Panc1 (cell line): ENCODE measurements around the gene TBPL2. TPM values are rescaled to one million over a fixed set of nuclear protein-coding genes. Genes with fewer than 3 reads are reported as not detected.

Experiments
- ATAC-seq: fragments of 200-7000 bp; cut with Tn5 transposase; 2 replicates; pipeline ENCODE4 v1.9.1; 2020; ENCODE audit warnings: mild to moderate bottlenecking, moderate library complexity
- BruUV-seq: library from RNA; stranded (reverse); fragments of 400-500 nt; replicated peaks from 2 replicates; lab custom pipeline; 2021; lab: Mats Ljungman, UMichigan
- CTCF ChIA-PET: fragments of 300-600 bp; sonication (Branson Sonifier 250); formaldehyde crosslinking; loops from one replicate; lab custom pipeline; 2022; ENCODE audit warnings: antibody characterized with exemption; lab: Charles Lee
- POLR2A ChIA-PET: fragments of 300-600 bp; sonication (Branson Sonifier 250); formaldehyde crosslinking; loops from one replicate; lab custom pipeline; 2022; ENCODE audit warnings: antibody characterized with exemption; lab: Charles Lee
- DNase-seq: peaks from one replicate; pipeline ENCODE4 v3.0.0-alpha.2; 2010; ENCODE audit warnings: low read depth, low spot score
- H3K27ac ChIP-seq: 2 replicates; pipeline ENCODE4 v1.5.1; 2011; ENCODE audit warnings: mild to moderate bottlenecking, low read length, inconsistent platforms
- H3K27me3 ChIP-seq: fragments of 200-500 bp; sonication (Bioruptor generic); 2 replicates; pipeline ENCODE4 v1.6.0; 2014; ENCODE audit warnings: low read length, inconsistent platforms; ENCODE audit not compliant: control insufficient read depth, insufficient read depth
- H3K36me3 ChIP-seq: fragments of 200-500 bp; sonication (Bioruptor generic); 2 replicates; pipeline ENCODE4 v1.5.1; 2014; ENCODE audit warnings: inconsistent platforms, mild to moderate bottlenecking, low read length, moderate library complexity; ENCODE audit not compliant: control insufficient read depth, insufficient read depth
- H3K4me1 ChIP-seq: 2 replicates; pipeline ENCODE4 v1.5.1; 2011; ENCODE audit warnings: inconsistent platforms, mild to moderate bottlenecking, low read length, moderate library complexity; ENCODE audit not compliant: control insufficient read depth, insufficient read depth
- H3K4me3 ChIP-seq, 2 experiments: 2 replicates each; pipeline ENCODE4 v1.5.1; 2011 to 2012; ENCODE audit warnings: low read depth in 2 of 2, low read length in 2 of 2, mild to moderate bottlenecking in 2 of 2, inconsistent platforms in 1 of 2, moderate library complexity in 1 of 2
- H3K9me3 ChIP-seq: fragments of 200-500 bp; sonication (Bioruptor generic); 2 replicates; pipeline ENCODE4 v1.5.1; 2014; ENCODE audit warnings: low read depth, mild to moderate bottlenecking, inconsistent platforms, low read length, moderate library complexity; ENCODE audit not compliant: control insufficient read depth, insufficient read depth
- CTCF ChIP-seq: fragments of 450-650 bp; IDR thresholded peaks from 2 replicates; pipeline ENCODE4 v1.5.1; 2017; ENCODE audit warnings: mild to moderate bottlenecking
- POLR2AphosphoS5 ChIP-seq: IDR thresholded peaks from 2 replicates; pipeline ENCODE4 v1.6.1; 2012; ENCODE audit warnings: mild to moderate bottlenecking, low read depth, low read length, moderate library complexity
- REST ChIP-seq, 2 experiments: IDR thresholded peaks; 2 replicates each; pipeline ENCODE4 v1.6.1; 2011 to 2012; ENCODE audit warnings: low read depth in 2 of 2, control low read depth in 1 of 2, low read length in 1 of 2, mild to moderate bottlenecking in 1 of 2, moderate library complexity in 1 of 2; ENCODE audit not compliant: insufficient read depth in 1 of 2
- SIN3A ChIP-seq: IDR thresholded peaks from 2 replicates; pipeline ENCODE4 v1.6.1; 2012; ENCODE audit warnings: low read depth, mild to moderate bottlenecking, low read length, moderate library complexity, borderline replicate concordance; ENCODE audit not compliant: insufficient read depth
- TCF7L2 ChIP-seq: IDR thresholded peaks from 2 replicates; pipeline ENCODE4 v1.6.1; 2011; ENCODE audit warnings: mild to moderate bottlenecking, low read depth, low read length, inconsistent platforms
- in situ Hi-C: cut with HindIII; loops from 2 replicates; pipeline ENCODE4 v1.10.0; 2016; ENCODE audit warnings: low sequenced_read_pairs, low pct_unique_long_range_greater_than_20kb
- intact Hi-C: fragments of 100-400 bp; cut with micrococcal nuclease; formaldehyde crosslinking; loops from one replicate; pipeline ENCODE4 v1.10.0; 2022; ENCODE audit not compliant: unreplicated experiment
- total RNA-seq: library from RNA; stranded (reverse); gene quantifications from one replicate; pipeline ENCODE4 v1.2.1, GENCODE V29; 2021; ENCODE audit not compliant: unreplicated experiment

TBPL2 gene
- total RNA-seq, 1 experiment from 2014 or later, result not detected

GRCh38 chr14:55388160-55388559, 52.3 kb downstream of the TBPL2 start:
- in situ Hi-C loops, result no loop called here
- no peaks in the 10 kb centered on the region for H3K4me1 ChIP-seq
- no TSS peak for BruUV-seq
- ATAC-seq (no peak), DNase-seq (no peak)
- ChIA-PET POLR2A (no interaction called here), CTCF (no interaction called here)
- H3K9me3 ChIP-seq, result no peaks in the 10 kb centered on the region
- H3K27ac ChIP-seq, result no peak overlapping the region
- TF ChIP-seq TCF7L2 (no peak), POLR2AphosphoS5 (no peak)
- intact Hi-C loops, result no loop called here
- no peaks in the 10 kb centered on the region; the same call in 1 of the 2 replicates for H3K36me3 ChIP-seq
- no peaks in the 10 kb centered on the region for H3K27me3 ChIP-seq
- no peak overlapping the region for H3K4me3 ChIP-seq

- H3K36me3 ChIP-seq, result no peaks in the 10 kb centered on the region; the same call in 1 of the 2 replicates
- H3K9me3 ChIP-seq, result no peaks in the 10 kb centered on the region
- ATAC-seq (no peak), DNase-seq (no peak)
- no peak overlapping the region for H3K27ac ChIP-seq
- no peaks in the 10 kb centered on the region; the same call in 1 of the 2 replicates for H3K4me1 ChIP-seq
- ChIA-PET POLR2A (no interaction called here), CTCF (no interaction called here)
- no TSS peak for BruUV-seq
- TF ChIP-seq TCF7L2 (no peak), CTCF (no peak), REST (IDR thresholded peaks at IDR 0.05; ENCODE audit: insufficient read depth in 1 of 2, low read depth in 2 of 2, low read length in 1 of 2) (no peak), POLR2AphosphoS5 (no peak), SIN3A (no peak)
- intact Hi-C loops, result no loop called here
- in situ Hi-C loops, result no loop called here
- H3K4me3 ChIP-seq, result no peak overlapping the region
- no peaks in the 10 kb centered on the region for H3K27me3 ChIP-seq
These were observed 53.3 kb downstream of the TBPL2 start for GRCh38 chr14:55387121-55387520.

- H3K9me3 ChIP-seq, result no peaks in the 10 kb centered on the region
- no peak for DNase-seq
- no peak overlapping the region for H3K4me3 ChIP-seq
- ChIA-PET POLR2A (no interaction called here), CTCF (no interaction called here)
- no peaks in the 10 kb centered on the region for H3K27me3 ChIP-seq
- H3K4me1 ChIP-seq, result no peaks in the 10 kb centered on the region; the same call in 1 of the 2 replicates
- H3K27ac ChIP-seq, result no peak overlapping the region
- in situ Hi-C loops, result no loop called here
- TF ChIP-seq CTCF, result no peak
- TF ChIP-seq SIN3A, result no peak
- no peak for TF ChIP-seq POLR2AphosphoS5
- TF ChIP-seq REST (IDR thresholded peaks at IDR 0.05; ENCODE audit: insufficient read depth in 1 of 2, low read depth in 2 of 2, low read length in 1 of 2), result no peak
- no peak for TF ChIP-seq TCF7L2
- ATAC-seq, result no peak
- H3K36me3 ChIP-seq, result peaks cover 2% of the 10 kb centered on the region
- intact Hi-C loops, result no loop called here
- BruUV-seq, result no TSS peak
These were observed 54.2 kb downstream of the TBPL2 start for GRCh38 chr14:55386037-55386808.
